Measurements from ENCODE around the gene LIMS2. TPM values are rescaled to one million over a fixed set of nuclear protein-coding genes. Genes with fewer than 3 reads are reported as not detected.

Gene LIMS2
- total and polyA plus RNA-seq, 2 of the 8 experiments (the other 6 are each of a cell fraction or from before 2014, with no cell fraction given), result 3.3 to 4.8 TPM

GRCh38 chr2:127624320-127624755, 51.0 kb downstream of the LIMS2 start:
- Histone ChIP-seq H4K91ac (replicated peaks; ENCODE audit: insufficient read length, low read length) (no peak overlapping the region), H3K9ac (replicated peaks in 1 of 4; ENCODE audit: extremely low read depth in 1 of 4, low read depth in 3 of 4, low read length in 3 of 4) (no peak overlapping the region), H4K8ac (ENCODE audit: extremely low read depth, insufficient read depth, low read length) (peak overlapping the region; percentile 59; the same call in 1 of the 2 replicates), H3K56ac (replicated peaks; ENCODE audit: insufficient read length, low read depth, low read length) (no peak overlapping the region), H2AFZ (ENCODE audit: low read length) (no peak overlapping the region; the same call in 1 of the 2 replicates), H2BK20ac (ENCODE audit: low read length) (no peak overlapping the region), H3K36me3 (ENCODE audit: control insufficient read depth in 2 of 4, insufficient read depth in 4 of 4, low read length in 3 of 4) (no peaks in the 10 kb centered on the region), H3K23me2 (ENCODE audit: low read depth, low read length) (no peaks in the 10 kb centered on the region), H3K4ac (replicated peaks; ENCODE audit: insufficient read length, low read depth, low read length) (no peak overlapping the region), H3K4me1 (replicated peaks in 1 of 4; ENCODE audit: control insufficient read depth in 3 of 4, insufficient read depth in 4 of 4, low read length in 3 of 4) (no peaks in the 10 kb centered on the region), H2BK5ac (ENCODE audit: low read depth, low read length) (no peak overlapping the region), H3K9me3 (ENCODE audit: insufficient read depth in 2 of 2, low read depth in 1 of 2, low read length in 1 of 2) (no peaks in the 10 kb centered on the region), H3K23ac (ENCODE audit: insufficient read length) (no peak overlapping the region), H3K79me2 (ENCODE audit: control insufficient read depth in 1 of 2, insufficient read depth in 2 of 2, low read length in 2 of 2) (no peaks in the 10 kb centered on the region), H3K79me1 (ENCODE audit: low read depth, low read length) (no peaks in the 10 kb centered on the region), H2BK12ac (ENCODE audit: low read depth, low read length) (no peak overlapping the region), H4K20me1 (replicated peaks in 1 of 2; ENCODE audit: control insufficient read depth in 1 of 2, insufficient read depth in 2 of 2, low read length in 2 of 2) (no peaks in the 10 kb centered on the region), H3K14ac (ENCODE audit: insufficient read length) (no peak overlapping the region), H3K27me3 (replicated peaks in 1 of 4; ENCODE audit: control insufficient read depth in 3 of 4, extremely low read depth in 1 of 4, insufficient read depth in 3 of 4, low read length in 3 of 4) (no peaks in the 10 kb centered on the region), H4K5ac (ENCODE audit: insufficient read length, low read depth, low read length) (no peak overlapping the region), H2AK5ac (ENCODE audit: low read depth, low read length) (no peak overlapping the region), H2BK15ac (ENCODE audit: low read length) (no peak overlapping the region), H3K27ac (ENCODE audit: low read depth, low read length) (no peak overlapping the region), H3K18ac (ENCODE audit: extremely low read depth, low read length) (no peak overlapping the region), H3K4me3 (ENCODE audit: extremely low read depth in 1 of 4, insufficient read depth in 2 of 4, low read depth in 3 of 4, low read length in 4 of 4) (no peak overlapping the region), H2BK120ac (replicated peaks; ENCODE audit: low read depth, low read length) (no peak overlapping the region), H3K4me2 (ENCODE audit: insufficient read depth in 1 of 2, low read depth in 2 of 2, low read length in 2 of 2) (no peak overlapping the region)
- FAIRE-seq (no peak), DNase-seq (ENCODE audit: low read depth in 1 of 2, low spot score in 2 of 2) (no peak)
- ChIA-PET CTCF (ENCODE audit: partially characterized antibody) (interaction anchor here (0.8 to 6.4 kb wide), 3 partner anchors 16 to 33 kb away, joined by 3 to 50 read pairs (median 6); no protein-coding TSS in a partner anchor), POLR2A (ENCODE audit: partially characterized antibody) (no interaction called here)
- 95% methylated on average over 5 of the region's 5 CpGs; no CpG with 5 or more reads in 1 of the 2 experiments for WGBS, 2 experiments (ENCODE audit: extremely low coverage in 1 of 2, insufficient coverage in 1 of 2, insufficient read length in 1 of 2, insufficient replicate concordance in 2 of 2, low coverage in 1 of 2, low lambda C conversion rate in 2 of 2, missing lambda C conversion rate in 1 of 2)
- no peak for TF ChIP-seq YY1 (IDR thresholded peaks at IDR 0.05; ENCODE audit: low read depth, low read length)
- TF ChIP-seq BCL11A (IDR thresholded peaks at IDR 0.05; ENCODE audit: low read depth in 2 of 2, low read length in 2 of 2), result no peak
- no peak for TF ChIP-seq FOSL1 (IDR thresholded peaks at IDR 0.05; ENCODE audit: insufficient read depth, low read depth, low read length)
- no peak for TF ChIP-seq JUN (IDR thresholded peaks at IDR 0.05; ENCODE audit: low read depth, low read length)
- TF ChIP-seq EP300 (IDR thresholded peaks at IDR 0.05; ENCODE audit: borderline replicate concordance in 1 of 2, low read depth in 2 of 2, low read length in 2 of 2), result no peak
- no peak for TF ChIP-seq GABPA (IDR thresholded peaks at IDR 0.05; ENCODE audit: borderline replicate concordance, insufficient read depth, low read length)
- no peak for TF ChIP-seq RNF2 (IDR thresholded peaks at IDR 0.05; ENCODE audit: borderline replicate concordance, low read depth, low read length, missing control alignments, poor library complexity, severe bottlenecking)
- no peak for TF ChIP-seq NRF1 (IDR thresholded peaks at IDR 0.05; ENCODE audit: low read depth, low read length)
- TF ChIP-seq EZH2 (IDR thresholded peaks at IDR 0.05; ENCODE audit: low read depth, low read length, severe bottlenecking), result no peak
- no peak for TF ChIP-seq ATF2 (IDR thresholded peaks at IDR 0.05; ENCODE audit: low read length)
- TF ChIP-seq NANOG (IDR thresholded peaks at IDR 0.05; ENCODE audit: insufficient read depth, low read depth, low read length, poor library complexity, severe bottlenecking), result no peak
